HG02623 (cell line): Measurements from ENCODE around the gene IRF6.

Source experiments
- ATAC-seq: cut with Tn5 transposase; IDR thresholded peaks from one replicate; pipeline ENCODE4 v1.9.1; 2021; ENCODE audit warnings: moderate library complexity; ENCODE audit not compliant: unreplicated experiment

The IRF6 gene

GRCh38 chr1:209790286-209791193, 15.4 kb downstream of the IRF6 start:
- no peak for ATAC-seq

GRCh38 chr1:209789245-209789644, 16.7 kb downstream of the IRF6 start:
- ATAC-seq = no peak

DNA sequence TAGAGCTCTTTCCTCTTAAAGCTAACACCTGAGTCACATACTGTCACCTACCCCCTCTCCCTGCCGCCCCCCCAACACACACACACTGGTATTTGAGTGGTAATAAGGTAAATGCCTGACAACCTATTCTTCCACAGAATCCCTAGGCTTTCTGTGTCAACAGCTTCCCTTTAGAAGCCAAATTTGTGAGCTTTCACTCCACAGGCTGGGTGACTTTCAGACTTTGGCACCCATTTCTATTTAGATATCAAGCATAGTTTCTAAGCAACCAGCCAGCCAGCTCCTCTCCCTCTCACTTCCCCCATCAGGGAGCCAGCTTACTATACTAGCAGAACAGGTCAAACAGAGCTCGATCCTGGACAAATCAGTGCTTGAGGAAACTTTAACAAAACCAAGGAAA, 18.4 kb downstream of the IRF6 start:
- no peak for ATAC-seq

DNA sequence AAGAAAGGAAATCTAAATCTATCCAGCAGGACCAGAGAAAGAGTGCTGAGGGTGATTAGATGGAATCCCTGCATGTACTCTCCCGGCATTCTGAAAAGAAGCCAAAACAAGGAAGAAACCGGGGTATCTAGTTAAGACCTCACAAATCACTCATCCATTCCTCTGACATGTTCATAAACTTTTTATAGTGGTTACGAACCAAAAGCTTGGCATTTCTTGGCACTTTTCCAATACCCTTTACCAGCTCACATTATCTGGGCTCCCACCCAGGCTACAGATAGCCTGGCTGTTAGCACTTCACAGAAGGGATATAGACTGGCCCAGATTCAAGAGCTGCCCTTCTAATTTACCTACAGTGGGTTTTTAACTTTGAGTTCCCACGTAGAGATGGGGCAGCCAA, 19.8 kb downstream of the IRF6 start:
- no peak for ATAC-seq

GRCh38 chr1:209785592-209785991, 20.4 kb downstream of the IRF6 start:
- no peak for ATAC-seq

GRCh38 chr1:209784265-209785169, 21.4 kb downstream of the IRF6 start, which contains the start of gene C1orf74:
Gene C1orf74, minus strand, starts transcription at chr1:209784559. Its CDS starts 925 bp downstream, at chr1:209783634.
- peak; percentile 99 for ATAC-seq

DNA sequence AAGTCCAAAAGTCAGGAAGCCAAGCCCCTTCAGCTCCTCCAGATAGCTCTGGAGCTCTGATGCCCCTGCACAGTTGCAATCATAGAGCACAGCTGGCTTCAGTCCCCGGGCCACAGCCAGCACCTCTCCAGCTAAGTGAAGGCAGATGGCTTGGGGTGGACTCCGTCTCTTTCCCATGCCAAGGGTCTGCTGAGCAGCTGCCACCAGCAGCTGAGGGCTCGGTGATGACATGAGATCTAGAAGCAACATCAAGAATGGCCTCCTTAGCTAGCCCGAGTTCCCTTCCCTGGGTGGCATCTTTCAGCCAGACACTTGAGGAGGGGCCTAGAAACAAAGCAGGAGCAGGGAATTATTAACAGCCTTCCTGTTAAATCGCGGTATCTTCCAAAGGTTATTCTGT, 22.6 kb downstream of the IRF6 start:
- no peak for ATAC-seq

DNA sequence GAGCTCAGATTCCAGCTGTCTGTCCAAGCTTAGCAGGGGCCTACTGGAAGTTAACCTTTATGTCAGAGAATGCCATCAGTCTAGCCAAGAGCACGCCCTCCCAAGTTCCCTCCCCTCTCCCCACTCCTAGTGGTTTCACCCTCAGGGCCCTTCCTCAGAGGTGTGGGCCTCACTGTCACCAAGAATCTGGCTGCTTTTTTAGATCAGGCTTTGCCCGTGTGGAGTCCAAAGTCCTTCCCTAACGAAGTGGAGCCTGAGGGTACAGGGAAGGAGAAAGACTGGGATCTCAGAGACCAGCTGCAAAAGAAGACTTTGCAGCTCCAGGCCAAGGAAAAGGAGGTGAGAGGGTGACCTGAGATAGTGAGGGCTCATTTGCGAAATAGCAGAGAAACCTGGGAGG, 25.7 kb downstream of the IRF6 start:
- ATAC-seq = no peak

- ATAC-seq = no peak
Observed at GRCh38 chr1:209778102-209778501, 27.8 kb downstream of the IRF6 start.

DNA sequence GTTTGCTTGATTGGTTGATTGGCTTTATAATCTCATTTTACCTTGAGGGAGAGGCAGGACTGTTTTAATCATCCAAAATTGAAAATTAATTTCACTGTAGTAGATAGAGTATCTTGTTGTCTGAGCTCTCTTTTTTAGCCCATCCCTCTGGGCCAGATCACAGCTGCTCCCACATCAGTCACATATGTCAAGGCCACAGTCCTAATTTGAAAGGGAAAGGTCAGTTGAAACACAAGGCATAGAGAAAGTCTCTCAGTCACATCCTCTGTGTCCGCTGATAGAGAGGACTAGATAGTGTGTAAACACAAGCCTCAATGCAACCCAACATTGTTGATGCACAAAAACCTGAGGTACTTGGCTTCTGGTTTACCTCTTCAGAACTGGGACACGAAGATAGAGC, 28.4 kb downstream of the IRF6 start:
- ATAC-seq = no peak

- ATAC-seq = no peak
Observed at GRCh38 chr1:209775678-209776077, 30.3 kb downstream of the IRF6 start.

GRCh38 chr1:209774592-209774991, 31.4 kb downstream of the IRF6 start:
- no peak for ATAC-seq

DNA sequence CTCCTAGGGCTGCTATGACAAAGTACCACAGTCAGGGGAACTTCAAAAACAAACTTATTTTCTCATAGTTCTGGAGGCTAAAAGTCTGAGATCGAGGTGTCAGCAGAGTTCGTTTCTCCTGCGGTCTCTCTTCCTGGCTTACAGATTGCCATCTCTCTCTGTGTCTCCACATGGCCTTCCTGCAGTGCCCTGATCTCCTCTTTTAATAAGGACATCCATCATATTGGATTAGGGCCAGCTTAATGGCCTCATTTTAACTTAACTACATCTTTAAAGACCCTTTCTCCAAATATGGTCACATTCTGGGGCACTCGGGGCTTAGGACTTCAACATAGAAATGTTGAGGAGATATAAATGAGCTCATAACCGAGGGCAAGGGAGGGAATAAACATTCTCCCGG, 33.8 kb downstream of the IRF6 start:
- ATAC-seq = no peak

GRCh38 chr1:209770636-209771415, 35.1 kb downstream of the IRF6 start:
- ATAC-seq = no peak

- no peak for ATAC-seq
Observed at GRCh38 chr1:209769971-209770370, 36.0 kb downstream of the IRF6 start.

DNA sequence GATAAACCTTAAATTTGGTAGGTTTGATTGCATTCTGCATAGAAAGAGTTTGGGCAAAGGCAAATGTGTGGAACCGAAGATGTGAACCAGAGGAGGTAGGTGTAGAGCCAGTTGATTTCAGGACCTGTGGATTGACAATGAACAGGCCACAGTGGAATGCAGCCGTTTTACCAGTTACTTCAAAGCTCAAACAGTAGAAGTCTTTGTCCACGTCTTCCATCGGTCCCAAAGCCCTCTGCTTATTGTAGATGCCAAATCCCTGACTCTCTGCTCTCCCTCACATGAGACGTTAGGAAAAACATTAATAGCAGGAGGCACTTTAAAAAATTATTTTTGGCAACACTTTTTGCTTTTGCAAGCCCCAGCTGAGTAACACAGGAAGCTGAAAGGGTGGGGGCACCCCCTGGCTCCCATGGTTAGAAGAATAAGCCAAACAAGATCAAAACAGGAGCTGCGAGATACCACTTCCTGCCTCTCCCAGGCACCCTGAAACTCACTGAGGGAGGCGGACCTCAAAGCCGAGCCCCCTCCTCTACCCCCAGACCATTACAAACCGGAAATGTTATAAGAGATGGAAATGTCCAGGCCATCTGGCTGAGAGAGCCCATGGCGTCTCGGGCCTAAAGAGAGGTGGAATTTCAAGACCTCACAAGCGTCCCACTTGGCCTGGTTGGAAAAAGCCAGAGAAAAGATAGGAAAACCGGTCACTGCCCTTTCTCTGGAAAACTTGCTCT, 36.6 kb downstream of the IRF6 start:
- ATAC-seq = peak; percentile 77

DNA sequence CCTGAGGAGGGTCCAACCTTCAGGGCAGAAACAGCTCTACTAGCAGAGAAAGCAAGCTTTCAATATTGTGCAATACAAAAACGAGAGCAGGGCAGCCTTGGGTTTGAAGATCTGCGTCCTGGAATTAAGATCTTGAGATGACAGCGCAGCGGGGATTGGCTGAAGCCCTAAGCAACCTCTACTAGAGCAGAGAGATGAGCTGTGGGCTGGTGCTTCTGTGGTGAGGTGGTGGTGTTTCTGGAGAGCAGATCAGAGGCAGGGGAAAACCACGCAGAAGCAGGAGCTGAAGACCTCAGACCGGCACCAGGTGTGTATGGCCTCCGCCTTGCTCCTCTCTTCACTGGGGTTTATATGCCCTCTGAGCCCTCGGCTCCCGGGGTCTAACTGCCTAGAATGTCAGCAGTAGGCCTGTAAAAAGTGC, 37.6 kb downstream of the IRF6 start:
- peak; percentile 83 for ATAC-seq

DNA sequence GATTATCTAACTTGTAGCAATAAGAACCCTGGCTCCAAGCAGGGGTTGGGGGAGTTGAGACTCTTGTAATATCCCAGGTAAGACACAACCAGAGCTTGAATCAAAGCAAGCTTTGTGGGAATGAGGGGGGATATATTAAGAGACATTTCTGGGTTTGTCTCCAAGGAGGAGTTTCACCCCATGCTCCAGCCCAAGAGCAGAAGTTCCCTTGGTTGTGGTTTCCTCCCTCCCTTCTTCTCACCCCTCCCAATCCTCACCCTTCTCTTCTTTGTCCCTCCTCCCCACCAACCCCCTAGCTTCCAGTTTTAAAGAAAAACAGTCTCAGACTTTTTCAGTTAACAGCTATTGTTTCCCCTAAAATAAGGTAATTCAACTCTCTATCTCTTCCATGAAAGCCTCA, 38.2 kb downstream of the IRF6 start:
- no peak for ATAC-seq

GRCh38 chr1:209767096-209767495, 38.8 kb downstream of the IRF6 start:
- ATAC-seq = no peak

DNA sequence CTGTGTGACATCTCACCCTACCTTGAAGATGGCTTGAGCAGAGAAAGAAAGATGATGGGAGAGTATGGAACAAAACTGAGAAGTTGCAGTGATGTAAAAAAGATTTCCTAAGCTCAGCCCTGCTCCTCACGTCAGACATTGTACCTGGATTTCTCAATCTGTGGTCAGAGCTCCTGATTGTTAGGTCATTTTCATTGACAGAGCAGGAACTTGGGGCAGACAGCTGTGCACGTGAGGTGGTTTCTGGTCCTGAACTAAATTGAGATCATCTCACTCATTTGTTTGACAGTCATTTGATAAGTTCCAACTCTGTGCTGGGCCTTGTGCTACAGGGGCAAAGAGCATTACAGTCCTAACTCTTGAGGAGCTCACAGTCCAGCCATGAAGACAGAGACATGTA, 39.9 kb downstream of the IRF6 start:
- no peak for ATAC-seq
